Mesothelial cell of epicardium (in vitro differentiated cells): Measurements from ENCODE around the gene COX5B. TPM values are rescaled to one million over a fixed set of nuclear protein-coding genes. Genes with fewer than 3 reads are reported as not detected.

Source experiments
- DNase-seq, 2 experiments: peaks; one replicate each; pipeline ENCODE4 v3.0.0; 2021; ENCODE audit warnings: low spot score in 2 of 2; ENCODE audit not compliant: unreplicated experiment in 2 of 2
- H3K27ac Mint-ChIP-seq: 2 replicates; pipeline ENCODE4 v1.8.0; 2021; ENCODE audit warnings: mixed read lengths
- H3K27me3 Mint-ChIP-seq: 2 replicates; pipeline ENCODE4 v1.8.0; 2021; ENCODE audit warnings: low read depth, mixed read lengths
- H3K36me3 Mint-ChIP-seq: 2 replicates; pipeline ENCODE4 v1.8.0; 2021; ENCODE audit warnings: mixed read lengths
- H3K4me1 Mint-ChIP-seq: 2 replicates; pipeline ENCODE4 v1.8.0; 2021; ENCODE audit warnings: mixed read lengths
- H3K4me3 Mint-ChIP-seq: 2 replicates; pipeline ENCODE4 v1.8.0; 2021; ENCODE audit warnings: mild to moderate bottlenecking, moderate library complexity, mixed read lengths
- H3K9me3 Mint-ChIP-seq: 2 replicates; pipeline ENCODE4 v1.8.0; 2021; ENCODE audit warnings: mixed read lengths
- total RNA-seq: library from RNA; stranded (reverse); gene quantifications from 3 replicates; pipeline ENCODE4 v1.2.1, GENCODE V29; 2021
- TF ChIP-seq, protein P1 (sequence below): fragments of 200-600 bp; sonication (generic); IDR thresholded peaks from one replicate; pipeline ENCODE4 v1.5.0; 2021; ENCODE audit warnings: antibody characterized with exemption; ENCODE audit not compliant: unreplicated experiment

The COX5B gene
- total RNA-seq, 1 donor from 2014 or later: 144 TPM

GRCh38 chr2:97697252-97698235 is 51.7 kb downstream of the COX5B start:
- Mint-ChIP-seq H3K27me3 (no peaks in the 10 kb centered on the region), H3K4me1 (peaks cover 15% of the 10 kb centered on the region), H3K9me3 (peaks cover 9% of the 10 kb centered on the region), H3K4me3 (peak overlapping the region; percentile 2), H3K36me3 (no peaks in the 10 kb centered on the region), H3K27ac (no peak overlapping the region)
- TF ChIP-seq, protein P1, sequence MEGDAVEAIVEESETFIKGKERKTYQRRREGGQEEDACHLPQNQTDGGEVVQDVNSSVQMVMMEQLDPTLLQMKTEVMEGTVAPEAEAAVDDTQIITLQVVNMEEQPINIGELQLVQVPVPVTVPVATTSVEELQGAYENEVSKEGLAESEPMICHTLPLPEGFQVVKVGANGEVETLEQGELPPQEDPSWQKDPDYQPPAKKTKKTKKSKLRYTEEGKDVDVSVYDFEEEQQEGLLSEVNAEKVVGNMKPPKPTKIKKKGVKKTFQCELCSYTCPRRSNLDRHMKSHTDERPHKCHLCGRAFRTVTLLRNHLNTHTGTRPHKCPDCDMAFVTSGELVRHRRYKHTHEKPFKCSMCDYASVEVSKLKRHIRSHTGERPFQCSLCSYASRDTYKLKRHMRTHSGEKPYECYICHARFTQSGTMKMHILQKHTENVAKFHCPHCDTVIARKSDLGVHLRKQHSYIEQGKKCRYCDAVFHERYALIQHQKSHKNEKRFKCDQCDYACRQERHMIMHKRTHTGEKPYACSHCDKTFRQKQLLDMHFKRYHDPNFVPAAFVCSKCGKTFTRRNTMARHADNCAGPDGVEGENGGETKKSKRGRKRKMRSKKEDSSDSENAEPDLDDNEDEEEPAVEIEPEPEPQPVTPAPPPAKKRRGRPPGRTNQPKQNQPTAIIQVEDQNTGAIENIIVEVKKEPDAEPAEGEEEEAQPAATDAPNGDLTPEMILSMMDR: peak; percentile 98
- peak; percentile 80 to 92 for DNase-seq

Other genes starting within 250 kb of the COX5B start
- 64.5 to 67.9 TPM (median 67.5 TPM) in 3 replicates for gene ANKRD36B, start 56.2 kb upstream of the COX5B start, total RNA-seq
- gene ACTR1B, start 18.0 kb downstream of the COX5B start, total RNA-seq: 72.7 to 76.6 TPM (median 74.3 TPM) in 3 replicates
- gene C2orf92, start 23.7 kb downstream of the COX5B start, total RNA-seq: 17.9 to 20.2 TPM (median 20.0 TPM) in 3 replicates
- 1.9 to 3.1 TPM (median 2.3 TPM) in 3 replicates for gene ZAP70, start 67.5 kb downstream of the COX5B start, total RNA-seq